ENCODE measurements around the gene LPP. TPM values are rescaled to one million over a fixed set of nuclear protein-coding genes. Genes with fewer than 3 reads are reported as not detected.

The LPP gene
- total RNA-seq, 1 experiment from 2014 or later: 54.0 TPM

DNA sequence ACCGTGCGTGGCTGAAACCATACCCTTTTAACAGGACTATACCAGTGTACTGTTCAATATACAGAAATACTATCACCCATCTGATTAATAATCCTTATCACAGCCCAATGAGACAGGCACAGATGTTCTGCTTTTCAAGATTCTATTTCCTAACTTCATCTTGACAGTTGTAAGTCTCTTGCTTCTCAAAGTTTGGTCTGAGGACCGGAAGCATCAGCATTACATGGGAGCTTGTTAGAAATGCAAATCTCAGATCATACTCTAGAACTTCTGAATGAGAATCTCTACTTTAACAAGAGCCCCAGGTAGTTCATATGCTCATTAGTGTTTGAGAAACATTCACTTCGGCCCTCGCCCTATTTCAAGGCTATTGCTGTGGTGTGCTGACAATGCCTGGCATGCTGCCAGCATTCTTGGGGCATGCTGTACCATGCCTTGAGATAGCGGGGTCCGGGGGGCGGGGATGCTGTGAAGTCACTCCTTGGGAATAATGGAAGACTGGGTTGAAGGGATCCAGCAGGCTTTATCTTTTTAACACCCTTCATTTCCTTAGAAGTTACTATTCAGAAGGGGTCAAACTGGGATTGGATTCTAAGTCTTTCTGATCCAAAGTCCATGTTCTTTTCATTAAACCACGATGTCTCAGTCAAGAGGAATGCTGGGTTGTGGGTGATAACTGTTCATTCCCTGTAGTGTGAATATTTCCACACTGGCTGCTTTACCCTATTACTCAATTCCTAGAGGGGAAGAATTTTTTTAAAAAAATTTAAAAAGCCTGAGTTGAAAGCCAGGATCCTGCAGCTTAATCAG is 194.7 kb downstream of the LPP start:
- H3K4me1 ChIP-seq (ENCODE audit: control insufficient read depth in 1 of 2, insufficient read depth in 2 of 2, low read length in 2 of 2): peaks cover 21 to 28% of the 10 kb centered on the region in 2 experiments
- H3K27ac ChIP-seq (ENCODE audit: low read depth, low read length): peak overlapping the region; percentile 44
- intact Hi-C loops (cut with micrococcal nuclease): loop anchor here (10.0 kb wide), 1 partner anchor 604 kb away; the partner anchor contains the start of gene BCL6
- H3K79me2 ChIP-seq (ENCODE audit: insufficient read depth, low read length): peaks cover 3% of the 10 kb centered on the region; the same call in 1 of the 2 replicates
- TF ChIP-seq EZH2 (IDR thresholded peaks at IDR 0.05): no peak
- TF ChIP-seq EZH2phosphoT487 (IDR thresholded peaks at IDR 0.05; ENCODE audit: borderline replicate concordance): no peak
- TF ChIP-seq, protein P1, sequence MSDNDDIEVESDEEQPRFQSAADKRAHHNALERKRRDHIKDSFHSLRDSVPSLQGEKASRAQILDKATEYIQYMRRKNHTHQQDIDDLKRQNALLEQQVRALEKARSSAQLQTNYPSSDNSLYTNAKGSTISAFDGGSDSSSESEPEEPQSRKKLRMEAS (IDR thresholded peaks at IDR 0.05): no peak
- peak; percentile 98 for TF ChIP-seq CEBPB (IDR thresholded peaks at IDR 0.05; ENCODE audit: low read depth)
- peak; percentile 53; the same call in 1 of the 2 replicates for TF ChIP-seq SP1 (IDR thresholded peaks at IDR 0.05; ENCODE audit: low read depth)
- TF ChIP-seq FOSL1 (IDR thresholded peaks at IDR 0.05; ENCODE audit: low read depth): peak; percentile 60
- peak; percentile 53; the same call in 1 of the 2 replicates for TF ChIP-seq POLR2AphosphoS5 (IDR thresholded peaks at IDR 0.05; ENCODE audit: low read depth, low read length)
- TF ChIP-seq ZFX (IDR thresholded peaks at IDR 0.05): no peak
- TF ChIP-seq, protein P2, sequence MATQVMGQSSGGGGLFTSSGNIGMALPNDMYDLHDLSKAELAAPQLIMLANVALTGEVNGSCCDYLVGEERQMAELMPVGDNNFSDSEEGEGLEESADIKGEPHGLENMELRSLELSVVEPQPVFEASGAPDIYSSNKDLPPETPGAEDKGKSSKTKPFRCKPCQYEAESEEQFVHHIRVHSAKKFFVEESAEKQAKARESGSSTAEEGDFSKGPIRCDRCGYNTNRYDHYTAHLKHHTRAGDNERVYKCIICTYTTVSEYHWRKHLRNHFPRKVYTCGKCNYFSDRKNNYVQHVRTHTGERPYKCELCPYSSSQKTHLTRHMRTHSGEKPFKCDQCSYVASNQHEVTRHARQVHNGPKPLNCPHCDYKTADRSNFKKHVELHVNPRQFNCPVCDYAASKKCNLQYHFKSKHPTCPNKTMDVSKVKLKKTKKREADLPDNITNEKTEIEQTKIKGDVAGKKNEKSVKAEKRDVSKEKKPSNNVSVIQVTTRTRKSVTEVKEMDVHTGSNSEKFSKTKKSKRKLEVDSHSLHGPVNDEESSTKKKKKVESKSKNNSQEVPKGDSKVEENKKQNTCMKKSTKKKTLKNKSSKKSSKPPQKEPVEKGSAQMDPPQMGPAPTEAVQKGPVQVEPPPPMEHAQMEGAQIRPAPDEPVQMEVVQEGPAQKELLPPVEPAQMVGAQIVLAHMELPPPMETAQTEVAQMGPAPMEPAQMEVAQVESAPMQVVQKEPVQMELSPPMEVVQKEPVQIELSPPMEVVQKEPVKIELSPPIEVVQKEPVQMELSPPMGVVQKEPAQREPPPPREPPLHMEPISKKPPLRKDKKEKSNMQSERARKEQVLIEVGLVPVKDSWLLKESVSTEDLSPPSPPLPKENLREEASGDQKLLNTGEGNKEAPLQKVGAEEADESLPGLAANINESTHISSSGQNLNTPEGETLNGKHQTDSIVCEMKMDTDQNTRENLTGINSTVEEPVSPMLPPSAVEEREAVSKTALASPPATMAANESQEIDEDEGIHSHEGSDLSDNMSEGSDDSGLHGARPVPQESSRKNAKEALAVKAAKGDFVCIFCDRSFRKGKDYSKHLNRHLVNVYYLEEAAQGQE (IDR thresholded peaks at IDR 0.05; ENCODE audit: low read depth): no peak
- no peak for TF ChIP-seq SIN3A (IDR thresholded peaks at IDR 0.05; ENCODE audit: low read depth)
- TF ChIP-seq ZNF274 (IDR thresholded peaks at IDR 0.05; ENCODE audit: low read depth, low read length): no peak
- no peak for TF ChIP-seq CBX3 (IDR thresholded peaks at IDR 0.05; ENCODE audit: low read depth)
- TF ChIP-seq JUND (IDR thresholded peaks at IDR 0.05): peak; percentile 43; the same call in 1 of the 2 replicates
- no peak for TF ChIP-seq SRF (IDR thresholded peaks at IDR 0.05; ENCODE audit: low read depth)
- TF ChIP-seq YY1 (IDR thresholded peaks at IDR 0.05; ENCODE audit: extremely low read depth, insufficient replicate concordance, low read depth, low read length): no peak
- TF ChIP-seq ELF1 (IDR thresholded peaks at IDR 0.05; ENCODE audit: borderline replicate concordance, low read depth): no peak
- TF ChIP-seq, protein P3, sequence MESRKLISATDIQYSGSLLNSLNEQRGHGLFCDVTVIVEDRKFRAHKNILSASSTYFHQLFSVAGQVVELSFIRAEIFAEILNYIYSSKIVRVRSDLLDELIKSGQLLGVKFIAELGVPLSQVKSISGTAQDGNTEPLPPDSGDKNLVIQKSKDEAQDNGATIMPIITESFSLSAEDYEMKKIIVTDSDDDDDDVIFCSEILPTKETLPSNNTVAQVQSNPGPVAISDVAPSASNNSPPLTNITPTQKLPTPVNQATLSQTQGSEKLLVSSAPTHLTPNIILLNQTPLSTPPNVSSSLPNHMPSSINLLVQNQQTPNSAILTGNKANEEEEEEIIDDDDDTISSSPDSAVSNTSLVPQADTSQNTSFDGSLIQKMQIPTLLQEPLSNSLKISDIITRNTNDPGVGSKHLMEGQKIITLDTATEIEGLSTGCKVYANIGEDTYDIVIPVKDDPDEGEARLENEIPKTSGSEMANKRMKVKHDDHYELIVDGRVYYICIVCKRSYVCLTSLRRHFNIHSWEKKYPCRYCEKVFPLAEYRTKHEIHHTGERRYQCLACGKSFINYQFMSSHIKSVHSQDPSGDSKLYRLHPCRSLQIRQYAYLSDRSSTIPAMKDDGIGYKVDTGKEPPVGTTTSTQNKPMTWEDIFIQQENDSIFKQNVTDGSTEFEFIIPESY (IDR thresholded peaks at IDR 0.05; ENCODE audit: extremely low read depth, insufficient replicate concordance, low read length): no peak
- TF ChIP-seq TCF7L2 (IDR thresholded peaks at IDR 0.05; ENCODE audit: borderline replicate concordance, extremely low read depth, insufficient read depth, insufficient read length): no peak
- no peak for TF ChIP-seq EGR1 (IDR thresholded peaks at IDR 0.05; ENCODE audit: low read depth)
- TF ChIP-seq RAD21 (IDR thresholded peaks at IDR 0.05; ENCODE audit: low read depth): peak; percentile 9; the same call in 1 of the 2 replicates
- TF ChIP-seq, protein P4, sequence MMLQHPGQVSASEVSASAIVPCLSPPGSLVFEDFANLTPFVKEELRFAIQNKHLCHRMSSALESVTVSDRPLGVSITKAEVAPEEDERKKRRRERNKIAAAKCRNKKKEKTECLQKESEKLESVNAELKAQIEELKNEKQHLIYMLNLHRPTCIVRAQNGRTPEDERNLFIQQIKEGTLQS (IDR thresholded peaks at IDR 0.05): no peak
- BruUV-seq (replicated peaks): no TSS peak
- ChIA-PET RAD21 (ENCODE audit: low non-redundant PET in 1 of 2, low total read pairs in 2 of 2, uncharacterized antibody in 2 of 2, unreplicated experiment in 2 of 2) (no interaction called here), POLR2A (no interaction called here), CTCF (no interaction called here)
- H4K20me1 ChIP-seq (ENCODE audit: insufficient read depth): 0 out of 2 replicates have a peak, but pooled peaks cover 2% of the 10 kb centered on the region
- peak overlapping the region; percentile 70 for H3K4me2 ChIP-seq (ENCODE audit: low read length)
- H3K36me3 ChIP-seq (ENCODE audit: control insufficient read depth in 1 of 2, insufficient read depth in 2 of 2, low read length in 2 of 2): no peaks in the 10 kb centered on the region
- H3K4me3 ChIP-seq (replicated peaks in 1 of 2; ENCODE audit: low read depth in 1 of 2, low read length in 2 of 2): peak overlapping the region in 1 of 2 experiments; percentile 16; a peak in 2 of 4 replicates
- peak overlapping the region; percentile 21; the same call in 1 of the 2 replicates for H3K9ac ChIP-seq (ENCODE audit: low read length)
- DNase-seq (ENCODE audit: low read depth, low spot score): peak; percentile 63
- peak; percentile 86 for ATAC-seq
- no peaks in the 10 kb centered on the region for H3K9me2 ChIP-seq (ENCODE audit: insufficient read depth)
- no peak overlapping the region for H2AFZ ChIP-seq (ENCODE audit: low read depth, low read length, poor library complexity, severe bottlenecking)
- H3K9me3 ChIP-seq (ENCODE audit: control insufficient read depth in 1 of 2, insufficient read depth in 1 of 2, low read depth in 1 of 2, low read length in 2 of 2): no peaks in the 10 kb centered on the region
- H3K27me3 ChIP-seq (ENCODE audit: insufficient read depth, low read length): no peaks in the 10 kb centered on the region
